HG03280 (cell line): ENCODE results near the gene PVRIG.
"Not testable (repeated sequence)": the region's sequence is repeated elsewhere in the genome, so short reads cannot be mapped to it uniquely, and the experiment has no call there.

Source experiments
- ATAC-seq: cut with Tn5 transposase; IDR thresholded peaks from one replicate; pipeline ENCODE4 v1.9.1; 2021; ENCODE audit warnings: mild to moderate bottlenecking, moderate library complexity; ENCODE audit not compliant: unreplicated experiment

Gene PVRIG

GRCh38 chr7:100224891-100225290, 5.1 kb downstream of the PVRIG start:
- ATAC-seq, result not testable (repeated sequence)

- not testable (repeated sequence) for ATAC-seq
Observed at GRCh38 chr7:100234660-100235317, 15.0 kb downstream of the PVRIG start.

DNA sequence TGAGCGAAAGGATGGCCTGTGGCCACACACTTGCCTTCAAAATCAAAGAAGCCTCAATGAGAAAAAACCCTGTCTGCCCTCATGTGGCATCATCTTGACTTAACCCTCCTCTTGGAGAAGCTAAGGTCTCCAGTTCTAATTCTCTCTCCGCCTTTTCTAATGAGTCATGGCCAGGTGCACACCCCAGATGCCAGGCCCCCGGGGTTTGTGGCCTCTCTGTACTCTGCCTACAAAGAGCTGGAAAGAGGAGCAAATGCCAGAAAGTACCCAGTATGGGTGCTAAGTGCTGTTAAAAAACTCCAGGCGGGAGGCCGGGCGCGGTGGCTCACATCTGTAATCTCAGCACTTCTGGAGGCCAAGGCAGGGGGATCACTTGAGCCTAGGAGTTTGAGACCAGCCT, 20.2 kb downstream of the PVRIG start:
- not testable (repeated sequence) for ATAC-seq

- not testable (repeated sequence) for ATAC-seq
Observed at GRCh38 chr7:100243385-100243784, 23.6 kb downstream of the PVRIG start.

GRCh38 chr7:100244988-100245605, 25.3 kb downstream of the PVRIG start:
- ATAC-seq, result not testable (repeated sequence)

DNA sequence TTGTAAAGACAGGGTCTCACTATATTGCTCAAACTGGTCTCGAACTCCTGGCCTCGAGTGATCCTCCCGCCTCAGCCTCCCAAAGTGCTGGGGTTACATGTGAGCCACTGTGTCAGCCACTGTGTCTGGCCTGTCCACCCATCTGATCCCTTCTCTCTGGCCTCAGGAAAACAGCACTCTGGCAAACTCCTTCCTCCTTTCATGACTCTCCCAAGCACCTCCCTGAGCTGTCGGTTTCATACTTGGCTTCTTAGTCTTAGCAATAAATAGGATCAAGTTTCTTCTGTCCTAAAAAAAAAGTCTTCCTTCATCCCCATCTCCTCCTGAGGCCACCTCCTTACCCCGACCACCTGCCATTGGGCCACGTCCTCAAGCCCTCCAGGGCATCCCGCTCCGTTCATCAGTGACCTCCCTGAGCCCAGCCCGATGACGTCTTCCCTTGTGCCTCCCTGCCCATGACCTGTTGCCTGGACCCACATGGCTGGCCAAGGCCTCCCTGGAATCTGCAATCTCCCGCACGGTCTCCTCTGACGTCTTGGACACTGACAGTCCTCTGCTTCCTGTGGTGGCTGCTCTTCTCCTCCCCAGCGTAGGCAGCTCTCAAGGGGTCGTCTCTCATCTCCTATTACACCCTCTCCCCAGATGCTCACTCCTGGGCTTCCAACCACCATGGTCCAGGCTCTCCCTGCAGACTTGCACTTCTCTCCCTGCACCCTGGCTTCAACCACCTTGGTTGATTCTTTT, 26.5 kb downstream of the PVRIG start:
- not testable (repeated sequence) for ATAC-seq

DNA sequence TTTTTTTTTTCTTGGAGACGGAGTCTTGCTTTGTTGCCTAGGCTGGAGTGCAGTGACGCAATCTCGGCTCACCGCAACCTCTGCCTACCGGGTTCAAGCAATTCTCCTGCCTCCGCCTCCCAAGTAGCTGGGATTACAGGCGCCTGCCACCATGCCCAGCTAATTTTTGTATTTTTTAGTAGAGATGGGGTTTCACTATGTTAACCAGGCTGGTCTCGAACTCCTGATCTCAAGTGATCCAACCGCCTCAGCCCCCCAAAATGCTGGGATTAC, 27.1 kb downstream of the PVRIG start:
- ATAC-seq, result not testable (repeated sequence)

DNA sequence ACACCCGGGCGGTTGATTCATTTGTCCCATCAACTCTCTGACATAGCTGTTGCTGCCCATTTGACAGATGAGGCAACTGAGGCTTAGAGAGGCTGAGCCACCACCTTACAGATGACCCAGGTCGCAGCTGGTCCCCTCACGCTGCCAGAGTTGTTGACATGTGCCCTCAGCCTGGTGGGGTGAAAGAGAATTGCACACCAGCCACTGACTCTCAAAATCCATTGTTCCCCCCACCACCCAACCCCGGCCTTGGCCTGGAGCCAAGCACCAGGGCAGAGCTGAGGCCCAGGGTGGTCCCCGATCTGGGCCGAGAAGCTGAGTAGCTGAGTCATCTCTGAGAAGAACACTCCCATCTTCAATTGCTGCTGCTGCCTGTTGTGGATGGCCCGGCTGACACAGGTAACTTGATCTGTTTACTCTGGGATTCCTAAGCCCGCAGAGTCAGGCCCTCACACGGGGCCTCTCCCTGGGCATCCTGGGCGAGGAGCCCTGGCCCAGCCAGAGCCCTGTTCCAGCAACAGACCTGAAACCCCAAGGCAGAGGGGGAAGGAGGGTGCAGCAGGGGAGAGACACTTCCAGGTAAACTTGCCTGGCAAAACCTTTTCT, 27.5 kb downstream of the PVRIG start:
- ATAC-seq, result no peak

DNA sequence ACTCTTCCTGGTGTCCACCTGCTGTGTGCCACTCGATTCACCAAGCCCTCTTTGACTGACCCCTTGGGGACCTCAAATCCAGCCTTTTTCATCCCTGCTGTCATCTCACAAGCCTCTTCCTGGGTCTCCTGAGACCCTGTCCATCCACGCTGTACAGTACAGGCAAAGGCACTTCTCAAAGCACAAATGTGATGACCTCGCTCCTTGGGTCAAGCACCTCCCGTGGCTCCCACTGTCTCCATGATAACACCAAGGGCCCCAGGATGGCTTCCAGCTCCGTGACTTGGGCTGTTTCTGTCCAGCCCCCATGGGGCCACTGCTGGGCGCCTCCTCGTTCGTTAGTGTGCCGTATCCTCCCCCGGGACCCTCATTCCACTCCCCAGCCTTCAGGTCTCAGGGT, 28.7 kb downstream of the PVRIG start:
- no peak for ATAC-seq

DNA sequence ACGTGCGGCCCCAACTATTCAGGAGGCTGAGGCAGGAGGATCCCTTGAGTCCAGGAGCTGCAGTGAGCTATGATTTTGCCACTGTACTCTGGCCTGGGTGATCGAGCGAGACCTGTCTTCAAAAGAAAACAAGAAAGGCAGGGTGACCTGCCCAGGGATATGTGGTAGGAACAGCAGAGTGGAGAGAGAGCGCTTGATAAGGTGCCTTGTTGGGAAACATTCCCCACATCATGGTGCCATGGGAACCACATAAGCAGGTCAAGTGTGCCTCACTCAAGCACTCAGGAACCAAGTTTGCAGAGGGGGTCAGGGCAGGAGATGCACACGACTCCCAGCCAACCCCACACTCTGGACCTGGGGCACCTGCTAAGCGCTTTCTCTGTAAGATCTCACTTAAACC, 37.3 kb downstream of the PVRIG start:
- no peak for ATAC-seq

DNA sequence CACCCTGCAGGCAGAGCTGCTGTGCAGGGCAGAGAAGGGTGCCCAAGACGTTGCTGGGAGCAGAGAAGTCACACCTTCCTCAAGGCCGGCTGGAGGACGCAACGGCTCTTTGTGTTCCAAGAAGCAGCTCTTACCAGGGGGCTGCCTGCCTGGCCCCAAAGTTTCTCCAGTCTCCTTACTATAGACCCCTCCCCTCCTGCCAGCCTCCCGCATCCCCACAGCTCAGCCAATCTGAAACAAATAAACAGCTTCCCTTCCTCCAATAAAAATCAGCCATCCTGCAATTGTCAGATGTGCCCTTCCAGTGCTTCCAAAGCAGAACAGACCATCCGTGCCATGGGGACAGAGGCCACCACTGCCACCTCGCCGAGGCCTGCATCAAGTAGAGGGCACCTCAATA, 40.2 kb downstream of the PVRIG start:
- not testable (repeated sequence) for ATAC-seq

- not testable (repeated sequence) for ATAC-seq
Observed at GRCh38 chr7:100262896-100263295, 43.1 kb downstream of the PVRIG start.

GRCh38 chr7:100264223-100264622, 44.5 kb downstream of the PVRIG start:
- ATAC-seq, result not testable (repeated sequence)

GRCh38 chr7:100264669-100265165, 45.0 kb downstream of the PVRIG start:
- not testable (repeated sequence) for ATAC-seq

DNA sequence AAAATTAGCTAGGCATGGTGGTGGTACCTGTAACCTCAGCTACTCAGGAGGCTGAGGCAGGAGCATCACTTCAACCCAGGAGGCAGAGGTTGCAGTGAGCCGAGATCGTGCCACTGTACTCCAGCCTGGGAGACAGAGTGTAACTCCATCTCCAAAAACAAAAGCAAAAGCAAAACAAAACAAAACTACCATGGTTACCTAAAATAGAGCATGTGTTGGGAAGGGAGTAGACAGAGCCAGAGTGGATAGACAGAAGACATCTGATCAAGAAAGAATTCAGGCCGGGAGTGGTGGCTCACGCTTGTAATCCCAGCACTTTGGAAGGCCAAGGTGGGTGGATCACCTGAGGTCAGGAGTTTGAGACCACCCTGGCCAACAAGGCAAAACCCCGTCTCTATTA, 46.1 kb downstream of the PVRIG start:
- ATAC-seq, result not testable (repeated sequence)

- no peak for ATAC-seq
Observed at GRCh38 chr7:100266576-100267354, 47.0 kb downstream of the PVRIG start.

DNA sequence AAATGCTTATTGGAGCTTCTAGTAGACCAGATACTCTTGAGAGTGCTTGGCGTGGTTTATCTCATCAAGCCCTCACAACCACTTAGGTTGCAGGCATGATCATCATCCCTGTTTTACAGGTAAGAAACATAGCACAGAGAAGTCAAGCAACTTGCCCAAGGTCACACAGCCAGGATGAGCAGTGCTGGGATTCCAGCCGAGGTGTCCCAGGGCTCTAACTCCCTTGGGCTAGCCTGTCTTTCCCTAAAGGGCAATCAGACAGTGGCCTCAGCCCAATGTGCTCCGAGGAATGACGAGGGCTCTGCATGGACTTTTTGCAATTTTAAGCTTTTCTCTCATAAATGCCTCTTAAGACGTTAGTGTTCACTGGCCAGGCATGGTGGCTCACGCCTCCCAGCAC, 47.9 kb downstream of the PVRIG start:
- no peak for ATAC-seq

- not testable (repeated sequence) for ATAC-seq
Observed at GRCh38 chr7:100268882-100269281, 49.1 kb downstream of the PVRIG start.

DNA sequence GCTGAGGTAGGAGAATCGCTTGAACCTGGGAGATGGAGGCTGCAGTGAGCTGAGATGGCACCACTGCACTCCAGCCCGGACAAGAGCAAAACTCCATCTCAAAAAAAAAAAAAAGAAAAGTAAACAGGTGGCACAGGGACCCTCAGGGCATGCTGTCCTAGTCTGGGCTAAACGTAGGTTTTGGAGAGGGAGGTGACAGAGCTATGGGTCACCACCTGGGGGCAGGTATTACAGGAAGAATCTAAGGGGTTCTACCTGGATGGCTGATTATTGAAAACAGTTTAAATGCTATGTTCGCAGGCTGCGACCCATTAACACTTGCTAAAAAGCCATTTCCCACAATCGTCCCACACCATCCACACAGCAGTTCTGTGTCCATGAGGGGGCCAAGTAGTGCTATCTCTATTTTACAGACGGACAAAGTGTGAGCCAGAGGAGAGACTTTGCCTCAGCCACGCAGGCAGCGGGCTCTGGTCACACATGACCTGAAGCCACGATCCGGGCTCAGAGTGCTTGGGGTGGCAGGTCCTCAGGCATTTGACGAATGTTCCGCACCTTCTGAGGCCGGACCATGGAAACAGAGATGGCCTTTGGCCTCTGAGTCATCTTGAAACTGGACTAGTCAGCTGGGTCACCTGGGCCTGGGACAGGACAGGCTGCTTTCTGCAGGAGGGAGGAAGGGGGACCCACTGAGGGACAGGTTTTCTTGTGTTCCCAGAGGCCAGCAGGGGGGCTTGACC, 49.7 kb downstream of the PVRIG start:
- not testable (repeated sequence) for ATAC-seq
